ENCODE measurements around the gene CNTNAP5. TPM values are rescaled to one million over a fixed set of nuclear protein-coding genes. Genes with fewer than 3 reads are reported as not detected.

The CNTNAP5 gene
- total and polyA plus RNA-seq, 2 of the 4 experiments (the other 2 are of a cell fraction), result not detected

- CTCF ChIA-PET, result no interaction called here
- H3K56ac ChIP-seq (ENCODE audit: extremely low read depth, insufficient read depth, low read length), result no peak overlapping the region
- no peak for ATAC-seq (ENCODE audit: low read depth)
These were observed 9.2 kb downstream of the CNTNAP5 start for GRCh38 chr2:124034265-124034664.

More at GRCh38 chr2:124034265-124034664, 9.2 kb downstream of the CNTNAP5 start:
- DNase-seq, result no peak
- Histone ChIP-seq H4K5ac (ENCODE audit: low read depth, low read length) (no peak overlapping the region), H3K4me3 (ENCODE audit: insufficient read depth, low read depth, low read length) (no peak overlapping the region), H3K9me3 (ENCODE audit: control insufficient read depth, insufficient read depth, low read length) (peaks cover 2% of the 10 kb centered on the region), H2AK9ac (replicated peaks; ENCODE audit: low read depth, low read length, poor library complexity) (no peak overlapping the region), H3K4ac (ENCODE audit: low read depth, low read length) (no peak overlapping the region), H3K4me1 (ENCODE audit: control insufficient read depth, insufficient read depth, low read length) (no peaks in the 10 kb centered on the region), H3K27ac (ENCODE audit: insufficient read depth, low read length) (no peak overlapping the region), H2BK20ac (ENCODE audit: low read depth, low read length) (no peak overlapping the region), H3K79me1 (ENCODE audit: low read depth in 1 of 2, low read length in 2 of 2) (no peaks in the 10 kb centered on the region), H3K18ac (ENCODE audit: low read depth, low read length) (no peak overlapping the region), H3K23ac (ENCODE audit: low read depth, low read length) (no peak overlapping the region), H4K8ac (ENCODE audit: low read depth in 2 of 2, low read length in 2 of 2) (no peak overlapping the region), H3K9ac (ENCODE audit: low read depth, low read length) (no peak overlapping the region), H4K91ac (ENCODE audit: insufficient read depth, low read depth, low read length) (no peak overlapping the region), H3K27me3 (ENCODE audit: control insufficient read depth, insufficient read depth, low read length) (no peaks in the 10 kb centered on the region), H3K36me3 (ENCODE audit: control insufficient read depth, insufficient read depth, low read length) (no peaks in the 10 kb centered on the region), H2BK120ac (ENCODE audit: low read depth, low read length) (no peak overlapping the region), H2AFZ (replicated peaks; ENCODE audit: low read length, poor library complexity) (no peak overlapping the region), H2AK5ac (ENCODE audit: low read depth, low read length) (no peak overlapping the region), H2BK15ac (ENCODE audit: low read depth, low read length) (no peak overlapping the region), H3K14ac (replicated peaks; ENCODE audit: low read depth, low read length) (no peak overlapping the region), H3K4me2 (ENCODE audit: low read depth, low read length) (no peak overlapping the region), H2BK5ac (ENCODE audit: low read depth, low read length, poor library complexity, severe bottlenecking) (no peak overlapping the region), H4K20me1 (ENCODE audit: insufficient read depth, low read length) (no peaks in the 10 kb centered on the region), H3K9me1 (ENCODE audit: insufficient read depth, low read length) (no peaks in the 10 kb centered on the region)
- dilution Hi-C loops (cut with HindIII; ENCODE audit: low sequenced_read_pairs, unreplicated experiment) (no loop called here), in situ Hi-C loops (cut with MboI; ENCODE audit: low sequenced_read_pairs) (loop anchor here (25.0 kb wide), 2 partner anchors 778 to 1428 kb away; no protein-coding TSS in a partner anchor), intact Hi-C loops (cut with micrococcal nuclease) (no loop called here)
- no TSS peak for BruUV-seq (replicated peaks)
- no CpG with 5 or more reads among the region's 2 CpGs for WGBS, 2 experiments (ENCODE audit: extremely low coverage in 2 of 2, insufficient read length in 1 of 2)
- POLR2A ChIA-PET (ENCODE audit: unreplicated experiment), result no interaction called here
- TF ChIP-seq CHD1 (IDR thresholded peaks at IDR 0.05; ENCODE audit: low read depth, low read length), result no peak
- TF ChIP-seq CTCF (conservative IDR thresholded peaks at IDR 0.05; ENCODE audit: low read depth, low read length), result no peak
- TF ChIP-seq RAD21 (IDR thresholded peaks at IDR 0.05; ENCODE audit: low read length), result no peak
- TF ChIP-seq BHLHE40 (IDR thresholded peaks at IDR 0.05; ENCODE audit: low read depth, low read length), result no peak
- TF ChIP-seq, protein P1, sequence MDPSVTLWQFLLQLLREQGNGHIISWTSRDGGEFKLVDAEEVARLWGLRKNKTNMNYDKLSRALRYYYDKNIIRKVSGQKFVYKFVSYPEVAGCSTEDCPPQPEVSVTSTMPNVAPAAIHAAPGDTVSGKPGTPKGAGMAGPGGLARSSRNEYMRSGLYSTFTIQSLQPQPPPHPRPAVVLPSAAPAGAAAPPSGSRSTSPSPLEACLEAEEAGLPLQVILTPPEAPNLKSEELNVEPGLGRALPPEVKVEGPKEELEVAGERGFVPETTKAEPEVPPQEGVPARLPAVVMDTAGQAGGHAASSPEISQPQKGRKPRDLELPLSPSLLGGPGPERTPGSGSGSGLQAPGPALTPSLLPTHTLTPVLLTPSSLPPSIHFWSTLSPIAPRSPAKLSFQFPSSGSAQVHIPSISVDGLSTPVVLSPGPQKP (IDR thresholded peaks at IDR 0.05; ENCODE audit: borderline replicate concordance, low read depth, low read length), result no peak
- TF ChIP-seq SMC3 (IDR thresholded peaks at IDR 0.05; ENCODE audit: low read depth, low read length), result no peak
- TF ChIP-seq RCOR1 (IDR thresholded peaks at IDR 0.05; ENCODE audit: insufficient replicate concordance, low read length), result no peak
- no peak for TF ChIP-seq CEBPB (IDR thresholded peaks at IDR 0.05; ENCODE audit: low read depth, low read length)
- no peak for TF ChIP-seq MAZ (IDR thresholded peaks at IDR 0.05; ENCODE audit: borderline replicate concordance, low read depth, low read length)
- no peak for TF ChIP-seq POLR2A (IDR thresholded peaks at IDR 0.05; ENCODE audit: low read depth, low read length)
- no peak for TF ChIP-seq NFE2L2 (IDR thresholded peaks at IDR 0.05; ENCODE audit: low read depth, low read length)
- no peak for TF ChIP-seq FOS (IDR thresholded peaks at IDR 0.05; ENCODE audit: low read depth, low read length)
- TF ChIP-seq MAFK (IDR thresholded peaks at IDR 0.05; ENCODE audit: low read depth, low read length), result no peak
- no peak for TF ChIP-seq RFX5 (IDR thresholded peaks at IDR 0.05; ENCODE audit: low read depth, low read length)
- no peak for TF ChIP-seq USF2 (IDR thresholded peaks at IDR 0.05; ENCODE audit: low read depth, low read length)
- TF ChIP-seq MXI1 (IDR thresholded peaks at IDR 0.05; ENCODE audit: borderline replicate concordance, low read depth, low read length), result no peak

All from IMR-90 (cell line).